Skin of body (tissue), 2 donors: ENCODE measurements around the gene CLIC5. TPM values are rescaled to one million over a fixed set of nuclear protein-coding genes. Genes with fewer than 3 reads are reported as not detected.

Experiments
- DNase-seq: peaks from one replicate; lab custom pipeline; 2025; lab: John Stamatoyannopoulos, UW
- total RNA-seq: library from RNA; depleted of rRNA; stranded (reverse); fragments of >200 nt; gene quantifications from one replicate; pipeline ENCODE4 v1.2.3, GENCODE V29; 2014

Gene CLIC5
- total RNA-seq, result 4.0 TPM

- DNase-seq, result no peak
These were observed at the start of gene CLIC5 for GRCh38 chr6:46015119-46015968. CLIC5 (minus strand) TSS chr6:46015860; CDS start chr6:46015542, 318 bp downstream.

- DNase-seq, result no peak
These were observed 47.3 kb upstream of the CLIC5 start for GRCh38 chr6:46062991-46063390.

- no peak for DNase-seq
These were observed 46.7 kb upstream of the CLIC5 start for GRCh38 chr6:46062312-46062711.

GRCh38 chr6:46061497-46061896, 45.8 kb upstream of the CLIC5 start:
- DNase-seq, result no peak

- DNase-seq, result no peak
These were observed 43.9 kb upstream of the CLIC5 start for GRCh38 chr6:46059608-46060007.

- DNase-seq, result no peak
These were observed 43.3 kb upstream of the CLIC5 start for GRCh38 chr6:46058951-46059350.

- DNase-seq, result no peak
These were observed 42.1 kb upstream of the CLIC5 start for GRCh38 chr6:46057792-46058191.

GRCh38 chr6:46056906-46057529, 41.4 kb upstream of the CLIC5 start:
- DNase-seq, result no peak

- DNase-seq, result no peak
These were observed 38.9 kb upstream of the CLIC5 start for GRCh38 chr6:46054516-46054915.

- no peak for DNase-seq
These were observed 37.6 kb upstream of the CLIC5 start for GRCh38 chr6:46053039-46053933.

GRCh38 chr6:46052479-46052878, 36.8 kb upstream of the CLIC5 start:
- DNase-seq, result no peak

GRCh38 chr6:46051962-46052361, 36.3 kb upstream of the CLIC5 start:
- no peak for DNase-seq

GRCh38 chr6:46050845-46051405, 35.3 kb upstream of the CLIC5 start:
- no peak for DNase-seq

- no peak for DNase-seq
These were observed 33.1 kb upstream of the CLIC5 start for GRCh38 chr6:46048646-46049297.

GRCh38 chr6:46046558-46047174, 31.0 kb upstream of the CLIC5 start:
- DNase-seq, result no peak

GRCh38 chr6:46044881-46045617, 29.4 kb upstream of the CLIC5 start:
- DNase-seq, result no peak

- no peak for DNase-seq
These were observed 26.8 kb upstream of the CLIC5 start for GRCh38 chr6:46042355-46042999.

GRCh38 chr6:46040288-46040687, 24.6 kb upstream of the CLIC5 start:
- DNase-seq, result no peak

- no peak for DNase-seq
These were observed 24.0 kb upstream of the CLIC5 start for GRCh38 chr6:46039646-46040045.
